GM18868 (cell line): ENCODE measurements around the gene RAB5B.
"Not testable (repeated sequence)": the region's sequence is repeated elsewhere in the genome, so short reads cannot be mapped to it uniquely, and the experiment has no call there.

ENCODE experiments used
- ATAC-seq: cut with Tn5 transposase; IDR thresholded peaks from one replicate; pipeline ENCODE4 v1.9.1; 2021; ENCODE audit warnings: mild to moderate bottlenecking, moderate library complexity; ENCODE audit not compliant: unreplicated experiment

Gene RAB5B

DNA sequence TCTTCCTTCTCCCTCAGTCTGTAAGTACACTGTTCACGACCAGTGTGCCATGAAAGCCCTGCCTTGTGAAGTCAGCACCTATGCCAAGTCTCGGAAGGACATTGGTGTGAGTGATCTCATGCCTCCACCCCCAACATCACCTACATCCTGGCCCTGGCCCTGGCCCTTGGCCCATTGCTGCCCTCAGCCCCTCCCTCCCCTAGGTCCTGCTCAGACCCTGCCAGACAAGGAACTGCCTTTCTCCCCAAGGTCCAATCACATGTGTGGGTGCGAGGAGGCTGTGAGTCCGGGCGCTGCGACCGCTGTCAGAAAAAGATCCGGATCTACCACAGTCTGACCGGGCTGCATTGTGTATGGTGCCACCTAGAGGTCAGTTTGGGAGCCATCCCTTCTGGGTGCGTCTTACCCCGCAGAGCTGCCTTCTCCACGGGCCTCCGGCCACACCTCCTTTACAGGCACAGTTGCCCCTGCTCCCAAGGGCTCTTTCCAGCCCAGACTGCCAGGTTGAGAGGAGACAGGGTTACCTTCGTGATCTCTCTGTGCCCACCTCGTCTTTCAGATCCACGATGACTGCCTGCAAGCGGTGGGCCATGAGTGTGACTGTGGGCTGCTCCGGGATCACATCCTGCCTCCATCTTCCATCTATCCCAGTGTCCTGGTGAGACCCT lies 33.7 kb upstream of the RAB5B start:
- peak; percentile 99 for ATAC-seq

DNA sequence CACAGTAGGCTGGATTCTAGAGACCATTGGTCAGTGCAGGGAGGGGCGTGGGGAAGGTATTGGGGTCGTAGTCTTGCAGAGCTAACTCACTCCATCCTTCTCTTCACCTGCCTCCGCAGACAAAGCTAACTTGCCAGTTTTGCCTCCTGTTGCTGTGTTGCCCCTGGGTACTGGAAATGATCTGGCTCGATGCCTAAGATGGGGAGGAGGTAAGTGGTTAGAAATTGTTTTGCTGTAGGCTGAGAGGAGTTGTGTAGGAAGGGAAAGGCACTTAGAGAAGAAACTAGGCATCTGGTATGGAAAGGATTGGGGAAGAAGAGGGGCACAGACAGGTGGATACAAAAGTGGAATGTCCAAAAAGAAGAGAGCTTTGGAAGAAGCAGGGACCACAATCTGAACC lies 31.8 kb upstream of the RAB5B start:
- ATAC-seq, result no peak

DNA sequence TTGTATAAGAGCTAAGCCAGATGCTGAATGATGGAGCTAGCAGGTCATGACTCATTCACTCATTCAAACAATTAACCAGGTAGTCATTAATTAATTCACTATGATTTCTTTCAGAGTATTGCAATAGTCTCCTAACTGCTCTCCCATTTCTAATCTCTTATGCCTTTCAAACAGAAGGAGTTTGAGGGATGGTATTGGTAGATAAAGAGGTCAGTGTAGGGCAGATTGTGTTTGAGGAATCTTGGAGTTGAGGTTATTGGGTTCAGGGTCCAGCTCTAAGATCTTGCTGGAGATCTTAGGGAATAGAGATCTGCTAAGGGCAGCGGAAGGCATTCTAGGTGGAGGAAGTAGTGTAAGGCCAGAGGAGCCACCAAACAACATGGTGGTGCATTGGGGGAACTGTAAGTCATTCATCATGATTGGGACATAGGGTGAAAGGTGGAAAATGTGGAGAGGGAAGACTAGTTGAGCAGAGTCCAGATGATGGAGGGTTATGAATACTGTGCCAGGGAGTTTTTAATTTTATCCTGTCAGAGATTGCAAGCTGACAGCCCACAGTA lies 31.2 kb upstream of the RAB5B start:
- ATAC-seq, result no peak

DNA sequence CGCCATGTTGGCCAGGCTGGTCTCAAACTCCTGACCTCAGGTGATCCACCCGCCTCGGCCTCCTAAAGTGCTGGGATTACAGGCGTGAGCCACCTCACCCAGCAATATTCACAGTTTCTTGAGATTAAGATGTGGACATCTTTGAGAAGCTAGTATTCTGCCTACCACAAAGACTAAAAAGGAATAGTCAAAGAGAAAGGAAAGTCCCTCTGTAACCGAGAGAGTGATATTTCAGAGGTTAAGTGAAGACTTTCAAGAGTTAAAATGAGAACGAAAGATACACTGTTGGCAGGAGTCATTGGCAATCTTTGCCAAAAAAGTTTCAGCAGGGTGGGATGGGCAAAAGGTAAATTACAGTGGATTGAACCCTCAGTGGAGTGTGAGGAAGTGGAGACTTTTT lies 27.3 kb upstream of the RAB5B start:
- peak; percentile 83 for ATAC-seq

DNA sequence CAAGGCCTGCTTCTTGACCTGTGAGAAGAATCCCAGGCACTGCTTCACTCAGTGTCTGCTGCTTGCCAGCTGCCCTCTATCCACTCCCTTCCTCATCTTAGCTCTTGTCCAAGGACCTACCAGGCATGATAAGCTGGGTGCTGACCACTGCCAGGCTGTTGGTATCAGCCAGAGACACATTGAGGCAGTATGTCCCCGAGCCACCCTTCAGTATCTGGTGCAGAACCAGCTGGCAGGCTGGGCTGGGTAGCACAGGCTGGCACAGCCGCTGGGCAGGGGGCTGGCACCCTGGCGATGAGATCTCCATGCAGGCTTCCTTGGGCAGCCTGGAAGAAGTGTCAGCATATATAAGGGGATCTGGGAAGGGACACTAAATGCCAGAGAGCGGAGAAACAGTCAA lies 18.5 kb upstream of the RAB5B start:
- ATAC-seq, result no peak

GRCh38 chr12:55955800-55956508 lies 17.9 kb upstream of the RAB5B start:
- ATAC-seq, result no peak

DNA sequence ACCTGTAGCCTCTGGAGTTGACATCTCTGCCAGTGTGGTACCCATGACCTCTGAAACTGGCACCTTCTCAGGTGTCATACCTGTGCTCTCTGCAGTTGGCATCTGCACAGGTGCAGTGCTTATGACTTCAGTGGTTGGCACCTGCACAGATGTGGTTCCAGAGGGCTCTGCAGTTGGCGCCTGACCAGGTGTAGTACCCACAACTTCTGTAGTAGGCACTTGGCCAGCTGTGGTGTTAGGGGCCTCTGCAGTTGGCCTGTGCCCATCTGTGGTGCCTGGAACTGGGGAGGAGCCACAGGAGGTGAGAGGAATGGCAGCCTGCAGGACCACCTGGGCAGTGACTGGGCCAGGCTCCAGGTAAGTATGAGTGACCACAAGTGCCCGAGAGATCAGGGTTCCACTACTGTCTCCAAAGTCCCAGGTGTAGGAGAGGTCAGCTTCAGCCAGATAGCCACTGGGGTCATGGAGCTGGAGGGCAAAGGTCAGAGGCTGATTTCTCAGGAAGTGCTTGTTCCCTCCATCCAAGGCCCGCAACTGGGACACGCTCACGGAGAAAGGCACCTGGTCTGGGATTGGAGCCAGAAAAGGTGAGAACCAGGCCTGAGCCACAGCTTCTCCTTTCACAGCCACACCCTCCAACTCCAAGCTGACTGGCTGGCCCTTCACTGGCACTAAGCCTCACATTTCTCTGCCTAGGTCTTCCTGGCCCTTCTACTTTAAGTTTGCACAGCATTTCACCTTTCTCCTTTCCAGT lies 16.6 kb upstream of the RAB5B start:
- ATAC-seq, result no peak

- no peak for ATAC-seq
Observed at GRCh38 chr12:55963760-55964159, 10.1 kb upstream of the RAB5B start.

DNA sequence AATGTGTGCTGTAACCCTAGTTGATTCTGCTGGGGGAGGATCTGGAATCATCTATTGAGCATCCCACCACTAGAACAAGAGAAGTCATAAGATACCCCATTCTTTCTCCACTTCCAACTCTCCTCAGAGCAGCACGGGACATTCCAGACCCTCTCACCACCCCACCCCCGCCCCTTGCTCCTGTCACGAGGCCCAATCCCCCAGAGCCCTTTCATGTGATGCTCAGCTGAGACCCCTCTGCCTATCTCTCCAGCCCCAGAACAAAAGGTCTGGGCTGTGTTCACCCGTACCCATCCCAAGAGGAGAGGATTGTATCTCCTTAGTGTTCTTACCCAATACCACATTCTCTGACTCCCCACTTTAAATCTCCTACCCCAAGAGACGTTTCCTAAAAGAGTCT lies 8.6 kb upstream of the RAB5B start:
- no peak for ATAC-seq

- no peak for ATAC-seq
Observed at GRCh38 chr12:55965941-55966407, 7.9 kb upstream of the RAB5B start, which contains the start of gene PMEL. Gene PMEL (minus strand): TSS chr12:55966042. CDS start chr12:55966011, 31 bp downstream.

DNA sequence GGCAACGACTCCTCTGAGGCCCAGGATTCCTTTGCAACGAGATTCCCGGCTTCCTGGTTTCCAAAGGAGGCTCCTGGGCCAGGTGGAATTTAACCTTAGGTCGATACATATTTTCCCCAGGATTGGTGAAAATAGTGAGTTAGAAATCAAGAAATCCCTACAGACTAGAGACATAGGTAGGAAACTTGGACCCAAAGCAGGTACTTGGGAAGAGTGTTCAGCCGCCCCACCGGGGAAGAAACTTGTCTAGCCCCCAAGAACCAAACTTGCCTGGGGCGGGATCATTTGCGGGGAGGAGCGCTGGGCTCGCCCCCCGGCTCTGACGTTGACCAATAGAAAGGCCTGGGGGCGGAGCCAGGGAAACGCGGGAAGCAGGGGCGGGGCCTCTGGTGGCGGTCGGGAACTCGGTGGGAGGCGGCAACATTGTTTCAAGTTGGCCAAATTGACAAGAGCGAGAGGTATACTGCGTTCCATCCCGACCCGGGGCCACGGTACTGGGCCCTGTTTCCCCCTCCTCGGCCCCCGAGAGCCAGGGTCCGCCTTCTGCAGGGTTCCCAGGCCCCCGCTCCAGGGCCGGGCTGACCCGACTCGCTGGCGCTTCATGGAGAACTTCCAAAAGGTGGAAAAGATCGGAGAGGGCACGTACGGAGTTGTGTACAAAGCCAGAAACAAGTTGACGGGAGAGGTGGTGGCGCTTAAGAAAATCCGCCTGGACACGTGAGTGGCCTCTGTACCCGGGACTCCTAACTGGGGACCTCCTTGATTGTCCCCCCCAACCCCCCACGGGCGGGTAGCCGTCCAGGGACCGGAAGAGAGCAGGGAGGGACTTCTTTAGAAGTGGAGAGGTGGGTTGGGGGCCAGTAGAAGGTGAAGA lies 7.2 kb upstream of the RAB5B start, which contains the start of gene CDK2:
TSS of gene CDK2 (plus strand) at position 423 of the 874 bp plus-strand sequence. CDS start at position 602, 179 bp downstream.
- peak; percentile 95 for ATAC-seq

GRCh38 chr12:55969356-55969755 lies 4.5 kb upstream of the RAB5B start:
- no peak for ATAC-seq

- ATAC-seq, result no peak
Observed at GRCh38 chr12:55970775-55971174, 3.1 kb upstream of the RAB5B start.

DNA sequence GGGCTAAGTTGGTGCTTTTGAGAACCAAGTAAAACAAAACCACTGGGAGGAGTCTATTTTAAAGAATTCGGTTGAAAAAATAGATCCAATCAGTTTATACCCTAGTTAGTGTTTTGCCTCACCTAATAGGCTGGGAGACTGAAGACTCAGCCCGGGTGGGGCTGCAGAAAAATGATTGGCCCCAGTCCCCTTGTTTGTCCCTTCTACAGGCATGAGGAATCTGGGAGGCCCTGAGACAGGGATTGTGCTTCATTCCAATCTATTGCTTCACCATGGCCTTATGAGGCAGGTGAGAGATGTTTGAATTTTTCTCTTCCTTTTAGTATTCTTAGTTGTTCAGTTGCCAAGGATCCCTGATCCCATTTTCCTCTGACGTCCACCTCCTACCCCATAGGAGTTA lies 1.8 kb upstream of the RAB5B start:
- no peak for ATAC-seq

- no peak for ATAC-seq
Observed at GRCh38 chr12:55972456-55972855, 1.4 kb upstream of the RAB5B start.

- ATAC-seq, result no peak
Observed at GRCh38 chr12:55972911-55973598, 823 bp upstream of the RAB5B start.

DNA sequence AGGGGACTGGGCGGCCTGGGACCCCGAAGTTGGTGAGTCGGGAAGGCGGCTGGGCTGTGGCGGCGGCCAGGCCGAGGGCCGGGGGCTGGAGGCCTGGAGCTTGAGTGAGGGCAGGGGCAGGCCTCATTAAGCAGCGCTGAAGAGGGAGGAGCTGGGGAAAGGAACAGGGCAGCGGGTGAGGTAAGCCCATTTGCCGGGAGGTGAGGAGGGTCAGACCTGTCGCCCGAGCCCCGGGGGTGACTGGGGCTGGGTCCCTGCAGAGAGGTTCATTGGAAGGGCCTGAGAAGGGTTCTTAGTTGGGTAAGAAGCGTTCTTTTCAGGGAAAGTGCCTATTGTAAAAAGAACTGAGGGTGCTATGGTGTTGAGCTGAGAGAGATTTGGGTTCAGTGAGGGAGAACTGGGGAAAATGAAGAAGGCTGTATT lies 441 bp downstream of the RAB5B start:
- ATAC-seq, result peak; percentile 10

- no peak for ATAC-seq
Observed at GRCh38 chr12:55978393-55978792, 4.5 kb downstream of the RAB5B start.

GRCh38 chr12:55979069-55979468 lies 5.2 kb downstream of the RAB5B start:
- ATAC-seq, result no peak

- ATAC-seq, result not testable (repeated sequence)
Observed at GRCh38 chr12:55981882-55982281, 8.0 kb downstream of the RAB5B start.
